DMS153 treated with DMSO at 0.1 percent for 48 hours (cell line): ENCODE results near the gene RCC2.

ENCODE experiments used
- DNase-seq: peaks from one replicate; lab custom pipeline; 2025; ENCODE audit not compliant: unreplicated experiment; lab: John Stamatoyannopoulos, UW

Gene RCC2

GRCh38 chr1:17442841-17443240 is 3.4 kb upstream of the RCC2 start:
- no peak for DNase-seq

- DNase-seq = no peak
Measured at GRCh38 chr1:17441993-17442357, 2.5 kb upstream of the RCC2 start.

- no peak for DNase-seq
Measured at GRCh38 chr1:17441265-17441992, 2.0 kb upstream of the RCC2 start.

GRCh38 chr1:17440827-17441168 is 1.3 kb upstream of the RCC2 start:
- no peak for DNase-seq

- DNase-seq = no peak
Measured at GRCh38 chr1:17440074-17440826, 773 bp upstream of the RCC2 start.

GRCh38 chr1:17438318-17439249 is 893 bp downstream of the RCC2 start:
- peak; percentile 18 for DNase-seq

- DNase-seq = peak; percentile 25
Measured at GRCh38 chr1:17437580-17438317, 1.7 kb downstream of the RCC2 start.

- no peak for DNase-seq
Measured at GRCh38 chr1:17437260-17437579, 2.3 kb downstream of the RCC2 start.

- no peak for DNase-seq
Measured at GRCh38 chr1:17436380-17437174, 2.9 kb downstream of the RCC2 start.

GRCh38 chr1:17434601-17435000 is 4.9 kb downstream of the RCC2 start:
- DNase-seq = no peak

GRCh38 chr1:17434016-17434415 is 5.5 kb downstream of the RCC2 start:
- no peak for DNase-seq

GRCh38 chr1:17433261-17433660 is 6.2 kb downstream of the RCC2 start:
- no peak for DNase-seq

GRCh38 chr1:17432412-17432811 is 7.1 kb downstream of the RCC2 start:
- no peak for DNase-seq

- DNase-seq = no peak
Measured at GRCh38 chr1:17429183-17429582, 10.3 kb downstream of the RCC2 start.

- no peak for DNase-seq
Measured at GRCh38 chr1:17427696-17428660, 11.5 kb downstream of the RCC2 start.

GRCh38 chr1:17425806-17426600 is 13.5 kb downstream of the RCC2 start:
- no peak for DNase-seq

GRCh38 chr1:17423781-17424245 is 15.7 kb downstream of the RCC2 start:
- DNase-seq = no peak

GRCh38 chr1:17422461-17422860 is 17.0 kb downstream of the RCC2 start:
- no peak for DNase-seq
